Measurements from ENCODE around the gene TAOK1. TPM values are rescaled to one million over a fixed set of nuclear protein-coding genes. Genes with fewer than 3 reads are reported as not detected.
A peak's percentile ranks its signal among the peaks of the same experiment; 100 is the strongest.

Gene TAOK1
- total and polyA plus RNA-seq, 4 donors = 4.3 to 20.5 (median 12.6) TPM

GRCh38 chr17:29560316-29560715, 170.2 kb downstream of the TAOK1 start (continued):
- TF ChIP-seq ZBTB33 (IDR thresholded peaks at IDR 0.05) = no peak
- no peak for TF ChIP-seq EGR1 (IDR thresholded peaks at IDR 0.05; ENCODE audit: low read depth in 2 of 2)

- peaks cover 0 to 10% (median 0%) of the 10 kb centered on the region in 4 donors for H3K36me3 ChIP-seq (ENCODE audit: control insufficient read depth in 4 of 4, insufficient read depth in 3 of 4, low read depth in 1 of 4, low read length in 3 of 4)
- H3K9me3 ChIP-seq (ENCODE audit: control insufficient read depth in 4 of 4, low read length in 3 of 4) = no peaks in the 10 kb centered on the region
- WGBS = 75% methylated on average over 17 of the region's 17 CpGs
- DNase-seq (ENCODE audit: low spot score) = no peak
- H3K9ac ChIP-seq (ENCODE audit: low read depth in 1 of 2, low read length in 2 of 2) = no peak overlapping the region
- H3K27ac ChIP-seq (ENCODE audit: low read depth in 1 of 2, low read length in 2 of 2) = peak overlapping the region in 1 of 2 donors; percentile 54
- no peaks in the 10 kb centered on the region for H3K27me3 ChIP-seq (ENCODE audit: control insufficient read depth in 4 of 4, insufficient read depth in 4 of 4, low read length in 3 of 4)
- H3K4me3 ChIP-seq (ENCODE audit: low read depth in 1 of 3, low read length in 3 of 3) = no peak overlapping the region
- peaks cover 8 to 60% (median 43%) of the 10 kb centered on the region in 4 donors for H3K4me1 ChIP-seq (ENCODE audit: control insufficient read depth in 4 of 4, insufficient read depth in 4 of 4, low read length in 3 of 4)
- TF ChIP-seq MAX (IDR thresholded peaks at IDR 0.05) = no peak
Measured at GRCh38 chr17:29561554-29562517, 171.7 kb downstream of the TAOK1 start.

GRCh38 chr17:29562615-29563014, 172.5 kb downstream of the TAOK1 start:
- H3K4me3 ChIP-seq (ENCODE audit: low read depth in 1 of 3, low read length in 3 of 3) = no peak overlapping the region
- H3K27ac ChIP-seq (ENCODE audit: low read depth in 1 of 2, low read length in 2 of 2) = peak overlapping the region in 1 of 2 donors; percentile 54
- WGBS = 78% methylated on average over 18 of the region's 18 CpGs
- no peak for TF ChIP-seq EGR1 (IDR thresholded peaks at IDR 0.05; ENCODE audit: low read depth in 2 of 2)
- TF ChIP-seq REST (IDR thresholded peaks at IDR 0.05) = no peak
- TF ChIP-seq NR2F2 (IDR thresholded peaks at IDR 0.05) = no peak
- no peak for TF ChIP-seq GABPA (IDR thresholded peaks at IDR 0.05 in 1 of 2, conservative IDR thresholded peaks at IDR 0.05 in 1 of 2)
- no peak for TF ChIP-seq HNF4G (IDR thresholded peaks at IDR 0.05)
- no peak for TF ChIP-seq FOXA1 (IDR thresholded peaks at IDR 0.05)
- TF ChIP-seq RAD21 (IDR thresholded peaks at IDR 0.05) = no peak
- TF ChIP-seq RXRA (IDR thresholded peaks at IDR 0.05) = no peak
- no peak for TF ChIP-seq JUND (IDR thresholded peaks at IDR 0.05)
- no peak for TF ChIP-seq MAX (IDR thresholded peaks at IDR 0.05)
- TF ChIP-seq TAF1 (conservative IDR thresholded peaks at IDR 0.05) = no peak
- TF ChIP-seq ATF3 (IDR thresholded peaks at IDR 0.05) = no peak
- TF ChIP-seq ZBTB33 (IDR thresholded peaks at IDR 0.05) = no peak
- DNase-seq (ENCODE audit: low spot score) = no peak
- H3K9ac ChIP-seq (ENCODE audit: low read depth in 1 of 2, low read length in 2 of 2) = no peak overlapping the region
- peaks cover 0 to 10% (median 0%) of the 10 kb centered on the region in 4 donors for H3K36me3 ChIP-seq (ENCODE audit: control insufficient read depth in 4 of 4, insufficient read depth in 3 of 4, low read depth in 1 of 4, low read length in 3 of 4)
- H3K27me3 ChIP-seq (ENCODE audit: control insufficient read depth in 4 of 4, insufficient read depth in 4 of 4, low read length in 3 of 4) = no peaks in the 10 kb centered on the region
- H3K4me1 ChIP-seq (ENCODE audit: control insufficient read depth in 4 of 4, insufficient read depth in 4 of 4, low read length in 3 of 4) = peaks cover 8 to 54% (median 38%) of the 10 kb centered on the region in 4 donors
- H3K9me3 ChIP-seq (ENCODE audit: control insufficient read depth in 4 of 4, low read length in 3 of 4) = no peaks in the 10 kb centered on the region

Measured in liver (tissue), 9 donors.